Nephron (organoid): Measurements from ENCODE around the gene PCCA.
A peak's percentile ranks its signal among the peaks of the same experiment; 100 is the strongest.
"Not testable (repeated sequence)": the region's sequence is repeated elsewhere in the genome, so short reads cannot be mapped to it uniquely, and the experiment has no call there.

Source experiments
- H3K27ac Mint-ChIP-seq, 3 experiments: 2 replicates each; pipeline ENCODE4 v1.8.0; 2020; ENCODE audit warnings: mixed read lengths in 3 of 3, mild to moderate bottlenecking in 2 of 3, moderate library complexity in 1 of 3
- H3K27me3 Mint-ChIP-seq: 2 replicates; pipeline ENCODE4 v1.8.0; 2021; ENCODE audit warnings: low read depth, mild to moderate bottlenecking, moderate library complexity, mixed read lengths
- H3K36me3 Mint-ChIP-seq: 2 replicates; pipeline ENCODE4 v1.8.0; 2020; ENCODE audit warnings: low read depth, mixed read lengths
- H3K4me1 Mint-ChIP-seq: 2 replicates; pipeline ENCODE4 v1.8.0; 2020; ENCODE audit warnings: mixed read lengths
- H3K4me3 Mint-ChIP-seq, 3 experiments: 2 replicates each; pipeline ENCODE4 v1.8.0; 2020; ENCODE audit warnings: mild to moderate bottlenecking in 3 of 3, mixed read lengths in 3 of 3, moderate library complexity in 2 of 3
- H3K9me3 Mint-ChIP-seq: 2 replicates; pipeline ENCODE4 v1.8.0; 2020; ENCODE audit warnings: mixed read lengths
- TF ChIP-seq, protein P1 (sequence below), 3 experiments: fragments of 200-600 bp; sonication (generic); IDR thresholded peaks; one replicate each; pipeline ENCODE4 v1.5.0; 2021; ENCODE audit warnings: antibody characterized with exemption in 3 of 3; ENCODE audit not compliant: unreplicated experiment in 3 of 3

The PCCA gene

DNA sequence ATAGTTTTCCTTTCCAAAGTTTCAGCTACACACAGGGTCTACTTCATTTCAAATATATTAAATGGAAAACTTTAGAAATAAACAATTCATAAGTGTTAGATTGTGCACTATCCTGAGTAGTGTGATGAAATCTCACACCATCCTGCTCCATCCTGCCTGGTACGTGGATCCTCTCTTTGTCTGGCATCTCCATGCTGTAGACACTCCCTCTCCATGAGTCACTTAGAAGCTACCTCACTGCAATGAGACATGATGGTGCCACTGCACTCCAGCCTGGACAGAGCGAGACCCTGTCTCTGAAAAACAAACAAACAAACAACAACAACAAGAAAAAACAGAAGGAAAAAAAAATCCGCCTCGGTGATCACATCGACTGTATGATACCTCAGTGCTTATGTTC is 191.8 kb downstream of the PCCA start:
- no peaks in the 10 kb centered on the region for H3K4me1 Mint-ChIP-seq
- H3K36me3 Mint-ChIP-seq: peaks cover 48% of the 10 kb centered on the region

DNA sequence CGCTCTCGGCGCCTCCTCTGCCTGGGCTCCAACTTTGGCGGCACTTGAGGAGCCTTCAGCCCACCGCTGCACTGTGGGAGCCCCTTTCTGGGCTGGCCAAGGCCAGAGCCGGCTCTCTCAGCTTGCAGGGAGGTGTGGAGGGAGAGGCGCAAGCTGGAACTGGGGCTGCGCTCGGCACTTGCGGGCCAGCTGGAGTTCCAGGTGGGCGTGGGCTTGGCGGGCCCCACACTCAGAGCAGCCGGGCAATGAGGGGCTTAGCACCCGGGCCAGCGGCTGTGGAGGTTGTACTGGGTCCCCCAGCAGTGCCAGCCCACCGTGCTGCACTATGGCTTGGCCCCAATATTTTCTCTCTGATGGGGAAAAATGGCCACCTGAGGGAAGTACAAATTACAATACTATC is 193.4 kb downstream of the PCCA start:
- H3K9me3 Mint-ChIP-seq, H3K4me3 Mint-ChIP-seq, H3K27ac Mint-ChIP-seq, H3K27me3 Mint-ChIP-seq, H3K4me1 Mint-ChIP-seq: not testable (repeated sequence)
- peaks cover 37% of the 10 kb centered on the region for H3K36me3 Mint-ChIP-seq

More for the DNA sequence above, 191.8 kb downstream of the PCCA start:
- Mint-ChIP-seq H3K27me3 (no peaks in the 10 kb centered on the region), H3K4me3 (no peak overlapping the region), H3K27ac (no peak overlapping the region), H3K9me3 (peaks cover 4% of the 10 kb centered on the region)
- TF ChIP-seq, protein P1, sequence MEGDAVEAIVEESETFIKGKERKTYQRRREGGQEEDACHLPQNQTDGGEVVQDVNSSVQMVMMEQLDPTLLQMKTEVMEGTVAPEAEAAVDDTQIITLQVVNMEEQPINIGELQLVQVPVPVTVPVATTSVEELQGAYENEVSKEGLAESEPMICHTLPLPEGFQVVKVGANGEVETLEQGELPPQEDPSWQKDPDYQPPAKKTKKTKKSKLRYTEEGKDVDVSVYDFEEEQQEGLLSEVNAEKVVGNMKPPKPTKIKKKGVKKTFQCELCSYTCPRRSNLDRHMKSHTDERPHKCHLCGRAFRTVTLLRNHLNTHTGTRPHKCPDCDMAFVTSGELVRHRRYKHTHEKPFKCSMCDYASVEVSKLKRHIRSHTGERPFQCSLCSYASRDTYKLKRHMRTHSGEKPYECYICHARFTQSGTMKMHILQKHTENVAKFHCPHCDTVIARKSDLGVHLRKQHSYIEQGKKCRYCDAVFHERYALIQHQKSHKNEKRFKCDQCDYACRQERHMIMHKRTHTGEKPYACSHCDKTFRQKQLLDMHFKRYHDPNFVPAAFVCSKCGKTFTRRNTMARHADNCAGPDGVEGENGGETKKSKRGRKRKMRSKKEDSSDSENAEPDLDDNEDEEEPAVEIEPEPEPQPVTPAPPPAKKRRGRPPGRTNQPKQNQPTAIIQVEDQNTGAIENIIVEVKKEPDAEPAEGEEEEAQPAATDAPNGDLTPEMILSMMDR (IDR thresholded peaks at IDR 0.05; ENCODE audit: unreplicated experiment in 3 of 3): no peak

DNA sequence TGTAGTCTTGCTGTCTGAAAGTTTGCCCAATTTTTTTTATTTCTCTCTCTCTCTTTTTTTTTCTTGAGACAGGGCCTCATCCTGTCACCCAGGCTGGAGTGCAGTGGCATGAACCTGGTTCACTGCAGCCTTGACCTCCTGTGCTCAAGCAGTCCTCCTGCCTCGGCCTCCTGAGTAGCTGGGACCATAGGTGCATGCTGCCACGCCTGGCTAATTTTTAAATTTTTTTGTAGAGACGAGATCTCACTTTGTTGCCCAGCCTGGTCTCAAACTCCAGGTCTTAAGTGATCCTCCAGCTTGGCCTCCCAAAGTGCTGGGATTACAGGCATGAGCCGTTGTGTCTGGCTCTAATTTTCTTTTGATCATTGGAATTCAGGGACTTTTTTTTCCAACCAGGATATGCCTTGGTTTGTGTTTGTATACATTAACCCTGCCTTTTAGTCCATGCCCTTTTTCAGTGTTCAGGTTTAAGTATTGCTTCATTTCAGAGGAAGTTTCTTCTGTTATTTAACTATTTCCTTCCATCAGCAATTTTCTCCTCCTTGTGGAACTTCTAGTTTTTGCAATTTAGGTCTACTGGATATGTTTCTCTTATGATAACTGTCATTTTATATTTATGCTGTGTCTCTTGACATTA is 201.4 kb downstream of the PCCA start:
- Mint-ChIP-seq H3K4me3 (no peak overlapping the region), H3K4me1 (peaks cover 12% of the 10 kb centered on the region), H3K27ac (peak overlapping the region in 1 of 3 experiments; percentile 8), H3K36me3 (no peaks in the 10 kb centered on the region), H3K9me3 (no peaks in the 10 kb centered on the region), H3K27me3 (no peaks in the 10 kb centered on the region)
- TF ChIP-seq, protein P1 (IDR thresholded peaks at IDR 0.05; ENCODE audit: unreplicated experiment in 3 of 3): no peak

DNA sequence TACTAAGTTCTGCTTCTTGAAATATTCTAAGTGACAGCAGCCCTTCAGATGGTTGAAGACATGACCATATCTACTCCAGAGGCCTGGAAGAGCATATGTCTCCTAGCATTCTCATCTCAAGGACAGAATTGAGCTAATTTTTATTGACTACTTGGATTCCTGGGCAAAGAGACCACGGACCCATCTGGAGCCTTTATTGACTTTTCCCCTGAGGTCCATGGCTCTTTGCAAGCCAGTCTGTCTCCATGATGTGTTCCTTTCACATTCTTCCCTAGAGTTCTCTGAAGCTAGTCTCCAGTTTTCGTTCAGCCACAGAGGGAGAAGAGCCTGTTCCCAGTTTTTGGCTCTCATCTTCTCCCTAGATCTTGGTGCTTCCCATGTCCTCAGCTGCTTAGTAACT is 202.7 kb downstream of the PCCA start:
- peaks cover 8% of the 10 kb centered on the region for H3K4me1 Mint-ChIP-seq
- H3K9me3 Mint-ChIP-seq: no peaks in the 10 kb centered on the region
- H3K27ac Mint-ChIP-seq: no peak overlapping the region
- TF ChIP-seq, protein P1 (IDR thresholded peaks at IDR 0.05; ENCODE audit: unreplicated experiment in 3 of 3): no peak
- no peaks in the 10 kb centered on the region for H3K36me3 Mint-ChIP-seq
- H3K4me3 Mint-ChIP-seq: no peak overlapping the region
- H3K27me3 Mint-ChIP-seq: no peaks in the 10 kb centered on the region

DNA sequence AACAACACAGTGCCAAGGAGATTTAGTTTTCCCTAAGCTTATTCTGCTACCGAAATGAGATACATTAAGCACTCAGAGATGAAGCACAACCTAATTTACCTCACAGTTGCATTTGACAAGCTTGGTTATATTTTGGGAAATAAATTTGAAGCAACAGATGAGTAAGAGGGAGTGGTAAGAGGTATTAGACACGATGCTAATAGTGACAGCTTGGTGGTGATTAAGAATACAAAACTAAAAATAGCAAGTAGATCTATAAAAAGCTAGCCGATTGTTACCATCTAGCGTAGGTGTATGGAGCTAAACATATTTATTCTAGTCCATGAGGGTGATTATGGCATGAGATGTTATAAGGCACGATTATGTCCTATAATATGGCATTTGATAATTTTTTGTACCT is 208.5 kb downstream of the PCCA start:
- Mint-ChIP-seq H3K36me3 (peaks cover 3% of the 10 kb centered on the region), H3K4me3 (no peak overlapping the region), H3K27me3 (no peaks in the 10 kb centered on the region), H3K9me3 (no peaks in the 10 kb centered on the region), H3K4me1 (peaks cover 11% of the 10 kb centered on the region), H3K27ac (no peak overlapping the region)
- TF ChIP-seq, protein P1 (IDR thresholded peaks at IDR 0.05; ENCODE audit: unreplicated experiment in 3 of 3): no peak

DNA sequence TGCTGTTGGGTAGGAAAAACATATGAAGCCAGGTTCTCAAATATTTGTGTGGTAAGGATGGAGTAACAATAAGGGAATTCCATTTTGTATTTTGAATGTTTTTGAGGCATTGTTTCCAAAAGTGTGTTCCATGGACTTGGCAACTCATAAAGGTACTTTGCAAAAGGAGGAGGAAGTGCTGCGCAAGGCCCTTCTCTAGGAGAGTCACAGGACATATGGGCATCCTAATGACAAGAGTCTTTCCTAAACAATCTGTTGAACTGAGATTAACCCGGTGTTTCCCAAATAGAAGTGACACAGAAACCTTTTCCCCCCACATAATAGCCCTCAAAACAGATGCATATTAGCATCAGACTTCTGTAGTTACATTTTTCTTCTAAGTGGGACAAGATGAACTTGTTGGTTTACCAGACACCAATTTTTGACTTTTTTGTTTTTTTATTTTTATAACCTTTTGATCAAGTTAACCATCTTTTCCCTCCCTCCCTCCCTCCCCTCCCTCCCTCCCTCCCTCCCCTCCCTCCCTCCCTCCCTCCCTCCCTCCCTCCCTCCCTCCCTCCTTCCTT is 209.3 kb downstream of the PCCA start:
- peaks cover 11% of the 10 kb centered on the region for H3K4me1 Mint-ChIP-seq
- TF ChIP-seq, protein P1 (IDR thresholded peaks at IDR 0.05; ENCODE audit: unreplicated experiment in 3 of 3): no peak
- H3K4me3 Mint-ChIP-seq: no peak overlapping the region
- H3K27me3 Mint-ChIP-seq: no peaks in the 10 kb centered on the region
- no peak overlapping the region for H3K27ac Mint-ChIP-seq
- no peaks in the 10 kb centered on the region for H3K9me3 Mint-ChIP-seq
- H3K36me3 Mint-ChIP-seq: peaks cover 3% of the 10 kb centered on the region
